Measurements from ENCODE around the gene RUNX2. TPM values are rescaled to one million over a fixed set of nuclear protein-coding genes. Genes with fewer than 3 reads are reported as not detected.

Gene RUNX2
- total and polyA plus RNA-seq, 12 donors = 0.28 to 4.5 (median 1.8) TPM

- WGBS, 4 donors = 69 to 81% (median 74%) methylated on average over 6 of the region's 6 CpGs
- DNase-seq = no peak
- Histone ChIP-seq H3K4me3 (no peak overlapping the region), H3K27ac (no peak overlapping the region), H3K9me3 (replicated peaks in 1 of 3) (no peaks in the 10 kb centered on the region), H3K36me3 (replicated peaks in 1 of 2) (no peaks in the 10 kb centered on the region), H3K27me3 (no peaks in the 10 kb centered on the region), H3K4me1 (replicated peaks in 1 of 2) (no peaks in the 10 kb centered on the region)
- intact Hi-C loops (cut with DNase I) = no loop called here
- TF ChIP-seq POLR2A (IDR thresholded peaks at IDR 0.05) (no peak), CTCF (IDR thresholded peaks at IDR 0.05) (no peak)
These were observed 224.4 kb downstream of the RUNX2 start for GRCh38 chr6:45552536-45552935.

- WGBS, 4 donors = 75 to 89% (median 79%) methylated on average over 4 of the region's 4 CpGs
- no peak for TF ChIP-seq CTCF (IDR thresholded peaks at IDR 0.05)
- no peak for TF ChIP-seq POLR2A (IDR thresholded peaks at IDR 0.05)
- intact Hi-C loops (cut with DNase I) = no loop called here
These were observed 225.7 kb downstream of the RUNX2 start for GRCh38 chr6:45553730-45554344.

GRCh38 chr6:45554591-45554990 is 226.5 kb downstream of the RUNX2 start:
- Histone ChIP-seq H3K4me1 (replicated peaks in 1 of 2) (no peaks in the 10 kb centered on the region), H3K9me3 (replicated peaks in 1 of 3) (no peaks in the 10 kb centered on the region), H3K27ac (no peak overlapping the region), H3K27me3 (no peaks in the 10 kb centered on the region), H3K4me3 (no peak overlapping the region), H3K36me3 (replicated peaks in 1 of 2) (no peaks in the 10 kb centered on the region)
- no peak for DNase-seq
- WGBS, 4 donors = 8 to 26% (median 12%) methylated on average over 1 of the region's 1 CpG
- intact Hi-C loops (cut with DNase I) = no loop called here
- TF ChIP-seq POLR2A (IDR thresholded peaks at IDR 0.05) (no peak), CTCF (IDR thresholded peaks at IDR 0.05) (no peak)

More at GRCh38 chr6:45553730-45554344, 225.7 kb downstream of the RUNX2 start:
- no peaks in the 10 kb centered on the region for H3K9me3 ChIP-seq (replicated peaks in 1 of 3)
- H3K4me1 ChIP-seq (replicated peaks in 1 of 2) = no peaks in the 10 kb centered on the region
- no peak overlapping the region for H3K27ac ChIP-seq
- no peak for DNase-seq
- no peak overlapping the region for H3K4me3 ChIP-seq
- H3K27me3 ChIP-seq = no peaks in the 10 kb centered on the region
- no peaks in the 10 kb centered on the region for H3K36me3 ChIP-seq (replicated peaks in 1 of 2)

GRCh38 chr6:45555981-45556771 is 228.0 kb downstream of the RUNX2 start:
- TF ChIP-seq CTCF (IDR thresholded peaks at IDR 0.05) = no peak
- TF ChIP-seq POLR2A (IDR thresholded peaks at IDR 0.05) = no peak
- 51 to 69% (median 67%) methylated on average over 14 of the region's 14 CpGs for WGBS, 4 donors
- no peak overlapping the region for H3K4me3 ChIP-seq
- no peak for DNase-seq
- no peaks in the 10 kb centered on the region for H3K27me3 ChIP-seq
- H3K9me3 ChIP-seq (replicated peaks in 1 of 3) = no peaks in the 10 kb centered on the region
- intact Hi-C loops (cut with DNase I) = no loop called here
- peak overlapping the region in 2 of 5 donors; percentile 42 to 53 for H3K27ac ChIP-seq
- H3K36me3 ChIP-seq (replicated peaks in 1 of 2) = no peaks in the 10 kb centered on the region
- no peaks in the 10 kb centered on the region for H3K4me1 ChIP-seq (replicated peaks in 1 of 2)
